ENCODE data around the gene CRY1.
"Not testable (repeated sequence)": the region's sequence is repeated elsewhere in the genome, so short reads cannot be mapped to it uniquely, and the experiment has no call there.

CRY1 gene

GRCh38 chr12:107058190-107058589 is 35.2 kb downstream of the CRY1 start:
- no peak for DNase-seq

GRCh38 chr12:107057071-107057834 is 36.1 kb downstream of the CRY1 start:
- no peak for DNase-seq

GRCh38 chr12:107053709-107054108 is 39.6 kb downstream of the CRY1 start:
- DNase-seq: no peak

GRCh38 chr12:107045186-107045585 is 48.2 kb downstream of the CRY1 start:
- no peak for DNase-seq

GRCh38 chr12:107042801-107043200 is 50.5 kb downstream of the CRY1 start:
- no peak for DNase-seq

GRCh38 chr12:107035733-107036132 is 57.6 kb downstream of the CRY1 start:
- DNase-seq: no peak

- DNase-seq: no peak
These were observed 59.3 kb downstream of the CRY1 start for GRCh38 chr12:107033758-107034739.

GRCh38 chr12:107032266-107032665 is 61.1 kb downstream of the CRY1 start:
- no peak for DNase-seq

GRCh38 chr12:107031061-107031460 is 62.3 kb downstream of the CRY1 start:
- no peak for DNase-seq

GRCh38 chr12:107029081-107029480 is 64.3 kb downstream of the CRY1 start:
- no peak for DNase-seq

- no peak for DNase-seq
These were observed 65.7 kb downstream of the CRY1 start for GRCh38 chr12:107027636-107028053.

GRCh38 chr12:107026806-107027635 is 66.3 kb downstream of the CRY1 start:
- DNase-seq: no peak

GRCh38 chr12:107026356-107026755 is 67.0 kb downstream of the CRY1 start:
- DNase-seq: not testable (repeated sequence)

- DNase-seq: no peak
These were observed 67.7 kb downstream of the CRY1 start for GRCh38 chr12:107025671-107026070.

GRCh38 chr12:107019546-107019945 is 73.8 kb downstream of the CRY1 start:
- no peak for DNase-seq

GRCh38 chr12:107017042-107017441 is 76.3 kb downstream of the CRY1 start:
- DNase-seq: no peak

GRCh38 chr12:107014055-107014454 is 79.3 kb downstream of the CRY1 start:
- no peak for DNase-seq

- DNase-seq: no peak
These were observed 80.5 kb downstream of the CRY1 start for GRCh38 chr12:107012736-107013425.

- no peak for DNase-seq
These were observed 81.8 kb downstream of the CRY1 start for GRCh38 chr12:107011519-107011918.

- DNase-seq: no peak
These were observed 85.9 kb downstream of the CRY1 start for GRCh38 chr12:107007411-107007810.

GRCh38 chr12:107002665-107003064 is 90.7 kb downstream of the CRY1 start:
- DNase-seq: not testable (repeated sequence)

GRCh38 chr12:106999446-106999845 is 93.9 kb downstream of the CRY1 start:
- no peak for DNase-seq

All from effector CD8-positive, alpha-beta T cell (primary cell).